ENCODE results near the gene CCM2.
"Not testable (repeated sequence)": the region's sequence is repeated elsewhere in the genome, so short reads cannot be mapped to it uniquely, and the experiment has no call there.

The CCM2 gene

GRCh38 chr7:45021604-45022296 is 21.7 kb downstream of the CCM2 start:
- Histone ChIP-seq H4K8ac (ENCODE audit: low read depth, low read length) (no peak overlapping the region), H3K27me3 (ENCODE audit: insufficient read depth, low read length) (no peaks in the 10 kb centered on the region), H3K79me1 (ENCODE audit: low read length) (no peaks in the 10 kb centered on the region), H3K27ac (ENCODE audit: low read depth, low read length) (no peak overlapping the region), H4K91ac (ENCODE audit: low read depth, low read length) (no peak overlapping the region), H3K79me2 (ENCODE audit: control insufficient read depth, insufficient read depth, low read length, poor library complexity) (no peaks in the 10 kb centered on the region), H3K9me3 (ENCODE audit: insufficient read depth, low read depth, low read length) (no peaks in the 10 kb centered on the region), H3K36me3 (ENCODE audit: control insufficient read depth in 1 of 2, insufficient read depth in 2 of 2, low read length in 2 of 2) (no peaks in the 10 kb centered on the region), H3K23ac (ENCODE audit: low read length) (no peak overlapping the region), H3K18ac (ENCODE audit: low read length) (no peak overlapping the region), H2AFZ (ENCODE audit: insufficient read depth, low read length, poor library complexity) (no peak overlapping the region), H3K4ac (ENCODE audit: low read depth, low read length) (no peak overlapping the region), H2BK5ac (ENCODE audit: low read depth, low read length, poor library complexity) (no peak overlapping the region), H3K9ac (ENCODE audit: low read length) (no peak overlapping the region), H3K4me3 (ENCODE audit: low read depth, low read length) (no peak overlapping the region), H2AK5ac (ENCODE audit: low read length) (no peak overlapping the region), H4K12ac (ENCODE audit: low read depth, low read length) (no peak overlapping the region), H3K4me2 (ENCODE audit: low read length) (no peak overlapping the region), H3K14ac (ENCODE audit: low read length) (no peak overlapping the region), H2BK12ac (ENCODE audit: low read length) (no peak overlapping the region), H2BK120ac (ENCODE audit: insufficient read depth, low read length, poor library complexity) (no peak overlapping the region), H3K4me1 (ENCODE audit: control insufficient read depth in 1 of 2, insufficient read depth in 2 of 2, low read length in 2 of 2) (no peaks in the 10 kb centered on the region)
- DNase-seq, result no peak
- WGBS (ENCODE audit: extremely low coverage, insufficient coverage, insufficient read length), result no CpG with 5 or more reads among the region's 3 CpGs

- Histone ChIP-seq H3K36me3 (ENCODE audit: control insufficient read depth in 1 of 2, insufficient read depth in 2 of 2, low read length in 2 of 2) (peaks cover 6 to 8% of the 10 kb centered on the region in 2 experiments), H2BK12ac (ENCODE audit: low read length) (no peak overlapping the region), H2BK120ac (ENCODE audit: insufficient read depth, low read length, poor library complexity) (no peak overlapping the region), H3K27ac (ENCODE audit: low read depth, low read length) (no peak overlapping the region), H3K23ac (ENCODE audit: low read length) (no peak overlapping the region), H3K79me2 (ENCODE audit: control insufficient read depth, insufficient read depth, low read length, poor library complexity) (no peaks in the 10 kb centered on the region), H3K4me3 (ENCODE audit: low read depth, low read length) (no peak overlapping the region), H4K8ac (ENCODE audit: low read depth, low read length) (no peak overlapping the region), H3K79me1 (ENCODE audit: low read length) (no peaks in the 10 kb centered on the region), H4K91ac (ENCODE audit: low read depth, low read length) (no peak overlapping the region), H3K14ac (ENCODE audit: low read length) (no peak overlapping the region), H3K27me3 (ENCODE audit: insufficient read depth, low read length) (no peaks in the 10 kb centered on the region), H3K4ac (ENCODE audit: low read depth, low read length) (no peak overlapping the region), H3K4me1 (ENCODE audit: control insufficient read depth in 1 of 2, insufficient read depth in 2 of 2, low read length in 2 of 2) (peaks cover 0 to 1% of the 10 kb centered on the region in 2 experiments), H2BK5ac (ENCODE audit: low read depth, low read length, poor library complexity) (no peak overlapping the region), H3K4me2 (ENCODE audit: low read length) (no peak overlapping the region), H3K18ac (ENCODE audit: low read length) (no peak overlapping the region), H2AK5ac (ENCODE audit: low read length) (no peak overlapping the region), H4K12ac (ENCODE audit: low read depth, low read length) (no peak overlapping the region), H3K9me3 (ENCODE audit: insufficient read depth, low read depth, low read length) (no peaks in the 10 kb centered on the region), H3K9ac (ENCODE audit: low read length) (no peak overlapping the region), H2AFZ (ENCODE audit: insufficient read depth, low read length, poor library complexity) (no peak overlapping the region)
- no peak for DNase-seq
- no CpG with 5 or more reads among the region's 2 CpGs for WGBS (ENCODE audit: extremely low coverage, insufficient coverage, insufficient read length)
These were observed 24.2 kb downstream of the CCM2 start for GRCh38 chr7:45024126-45024744.

GRCh38 chr7:45025473-45025872 is 25.5 kb downstream of the CCM2 start:
- H3K4me2 ChIP-seq (ENCODE audit: low read length); H3K9ac ChIP-seq (ENCODE audit: low read length); H3K4me3 ChIP-seq (ENCODE audit: low read depth, low read length); H2AK5ac ChIP-seq (ENCODE audit: low read length); H3K36me3 ChIP-seq (ENCODE audit: control insufficient read depth in 1 of 2, insufficient read depth in 2 of 2, low read length in 2 of 2); H3K14ac ChIP-seq (ENCODE audit: low read length); H3K27me3 ChIP-seq (ENCODE audit: insufficient read depth, low read length); H3K79me1 ChIP-seq (ENCODE audit: low read length); H3K79me2 ChIP-seq (ENCODE audit: control insufficient read depth, insufficient read depth, low read length, poor library complexity); H4K8ac ChIP-seq (ENCODE audit: low read depth, low read length); H2BK120ac ChIP-seq (ENCODE audit: insufficient read depth, low read length, poor library complexity); H3K18ac ChIP-seq (ENCODE audit: low read length); H2BK12ac ChIP-seq (ENCODE audit: low read length); DNase-seq; H3K9me3 ChIP-seq (ENCODE audit: insufficient read depth, low read depth, low read length); H3K23ac ChIP-seq (ENCODE audit: low read length); H2BK5ac ChIP-seq (ENCODE audit: low read depth, low read length, poor library complexity); H3K4me1 ChIP-seq (ENCODE audit: control insufficient read depth in 1 of 2, insufficient read depth in 2 of 2, low read length in 2 of 2); H3K27ac ChIP-seq (ENCODE audit: low read depth, low read length); H2AFZ ChIP-seq (ENCODE audit: insufficient read depth, low read length, poor library complexity); H4K91ac ChIP-seq (ENCODE audit: low read depth, low read length); H4K12ac ChIP-seq (ENCODE audit: low read depth, low read length): not testable (repeated sequence)
- no CpG with 5 or more reads among the region's 12 CpGs for WGBS (ENCODE audit: extremely low coverage, insufficient coverage, insufficient read length)
- H3K4ac ChIP-seq (ENCODE audit: low read depth, low read length), result peak overlapping the region; percentile 34

GRCh38 chr7:45026013-45026412 is 26.0 kb downstream of the CCM2 start:
- H3K14ac ChIP-seq (ENCODE audit: low read length), result no peak overlapping the region
- H3K4me3 ChIP-seq (ENCODE audit: low read depth, low read length), result no peak overlapping the region
- H3K18ac ChIP-seq (ENCODE audit: low read length), result no peak overlapping the region
- H4K91ac ChIP-seq (ENCODE audit: low read depth, low read length), result no peak overlapping the region
- H2AFZ ChIP-seq (ENCODE audit: insufficient read depth, low read length, poor library complexity), result no peak overlapping the region
- no peaks in the 10 kb centered on the region for H3K9me3 ChIP-seq (ENCODE audit: insufficient read depth, low read depth, low read length)
- no peak for DNase-seq
- peaks cover 0 to 1% of the 10 kb centered on the region in 2 experiments for H3K4me1 ChIP-seq (ENCODE audit: control insufficient read depth in 1 of 2, insufficient read depth in 2 of 2, low read length in 2 of 2)
- no peaks in the 10 kb centered on the region for H3K27me3 ChIP-seq (ENCODE audit: insufficient read depth, low read length)
- H4K12ac ChIP-seq (ENCODE audit: low read depth, low read length), result no peak overlapping the region
- no peaks in the 10 kb centered on the region for H3K79me1 ChIP-seq (ENCODE audit: low read length)
- H4K8ac ChIP-seq (ENCODE audit: low read depth, low read length), result no peak overlapping the region
- no peak overlapping the region for H3K4ac ChIP-seq (ENCODE audit: low read depth, low read length)
- H3K27ac ChIP-seq (ENCODE audit: low read depth, low read length), result no peak overlapping the region
- H3K23ac ChIP-seq (ENCODE audit: low read length), result no peak overlapping the region
- H2BK120ac ChIP-seq (ENCODE audit: insufficient read depth, low read length, poor library complexity), result no peak overlapping the region
- no peak overlapping the region for H2BK12ac ChIP-seq (ENCODE audit: low read length)
- peaks cover 6 to 8% of the 10 kb centered on the region in 2 experiments for H3K36me3 ChIP-seq (ENCODE audit: control insufficient read depth in 1 of 2, insufficient read depth in 2 of 2, low read length in 2 of 2)
- no CpG with 5 or more reads among the region's 1 CpG for WGBS (ENCODE audit: extremely low coverage, insufficient coverage, insufficient read length)
- H2AK5ac ChIP-seq (ENCODE audit: low read length), result no peak overlapping the region
- H3K9ac ChIP-seq (ENCODE audit: low read length), result no peak overlapping the region
- H3K4me2 ChIP-seq (ENCODE audit: low read length), result no peak overlapping the region
- no peaks in the 10 kb centered on the region for H3K79me2 ChIP-seq (ENCODE audit: control insufficient read depth, insufficient read depth, low read length, poor library complexity)
- no peak overlapping the region for H2BK5ac ChIP-seq (ENCODE audit: low read depth, low read length, poor library complexity)

All from trophoblast cell (in vitro differentiated cells and primary cell).